GM10266 (cell line): ENCODE data around the gene MBTPS1.

Experiments
- DNase-seq: peaks from one replicate; pipeline ENCODE4 v3.0.0; 2012; ENCODE audit errors: extremely low spot score
- TF ChIP-seq, protein P1 (sequence below): IDR thresholded peaks from 2 replicates; pipeline ENCODE4 v1.5.1; 2012; ENCODE audit warnings: mild to moderate bottlenecking, low read depth; ENCODE audit not compliant: control insufficient read depth, insufficient read depth; ENCODE audit errors: missing control alignments

MBTPS1 gene

DNA sequence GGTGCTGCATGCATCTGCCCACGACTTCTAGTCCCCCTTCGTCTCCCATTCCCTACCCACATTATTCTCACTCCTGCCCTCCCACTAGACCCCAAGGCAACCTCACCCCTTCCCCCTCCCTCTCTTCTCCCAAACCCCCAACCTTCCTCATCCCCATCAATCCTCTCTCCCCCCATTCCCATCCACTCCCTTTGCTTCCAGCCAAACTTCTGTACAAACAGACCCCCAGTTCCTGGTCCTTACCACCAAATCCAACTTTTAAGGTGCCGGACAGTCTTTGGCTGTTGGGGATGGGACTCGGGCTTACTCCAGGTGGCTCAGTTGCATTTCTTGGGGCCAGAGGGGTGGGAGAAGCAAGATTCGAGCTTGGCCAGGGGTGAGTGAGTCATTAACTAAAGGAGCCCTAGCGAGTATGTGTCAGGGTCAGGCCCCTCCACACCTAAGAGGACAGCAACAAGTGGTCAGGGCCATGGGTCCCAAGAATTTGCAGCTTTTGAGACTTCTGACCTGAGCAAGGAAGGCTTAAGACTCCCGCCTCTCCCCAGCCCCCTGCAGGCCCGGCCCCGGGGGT lies 74.3 kb downstream of the MBTPS1 start, which contains the start of gene SLC38A8:
Gene SLC38A8 (minus strand): TSS at position 488 of the 571 bp plus-strand sequence. CDS start 638 bp downstream, outside the sequence.
- no peak for DNase-seq
- TF ChIP-seq, protein P1, sequence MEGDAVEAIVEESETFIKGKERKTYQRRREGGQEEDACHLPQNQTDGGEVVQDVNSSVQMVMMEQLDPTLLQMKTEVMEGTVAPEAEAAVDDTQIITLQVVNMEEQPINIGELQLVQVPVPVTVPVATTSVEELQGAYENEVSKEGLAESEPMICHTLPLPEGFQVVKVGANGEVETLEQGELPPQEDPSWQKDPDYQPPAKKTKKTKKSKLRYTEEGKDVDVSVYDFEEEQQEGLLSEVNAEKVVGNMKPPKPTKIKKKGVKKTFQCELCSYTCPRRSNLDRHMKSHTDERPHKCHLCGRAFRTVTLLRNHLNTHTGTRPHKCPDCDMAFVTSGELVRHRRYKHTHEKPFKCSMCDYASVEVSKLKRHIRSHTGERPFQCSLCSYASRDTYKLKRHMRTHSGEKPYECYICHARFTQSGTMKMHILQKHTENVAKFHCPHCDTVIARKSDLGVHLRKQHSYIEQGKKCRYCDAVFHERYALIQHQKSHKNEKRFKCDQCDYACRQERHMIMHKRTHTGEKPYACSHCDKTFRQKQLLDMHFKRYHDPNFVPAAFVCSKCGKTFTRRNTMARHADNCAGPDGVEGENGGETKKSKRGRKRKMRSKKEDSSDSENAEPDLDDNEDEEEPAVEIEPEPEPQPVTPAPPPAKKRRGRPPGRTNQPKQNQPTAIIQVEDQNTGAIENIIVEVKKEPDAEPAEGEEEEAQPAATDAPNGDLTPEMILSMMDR, result no peak

DNA sequence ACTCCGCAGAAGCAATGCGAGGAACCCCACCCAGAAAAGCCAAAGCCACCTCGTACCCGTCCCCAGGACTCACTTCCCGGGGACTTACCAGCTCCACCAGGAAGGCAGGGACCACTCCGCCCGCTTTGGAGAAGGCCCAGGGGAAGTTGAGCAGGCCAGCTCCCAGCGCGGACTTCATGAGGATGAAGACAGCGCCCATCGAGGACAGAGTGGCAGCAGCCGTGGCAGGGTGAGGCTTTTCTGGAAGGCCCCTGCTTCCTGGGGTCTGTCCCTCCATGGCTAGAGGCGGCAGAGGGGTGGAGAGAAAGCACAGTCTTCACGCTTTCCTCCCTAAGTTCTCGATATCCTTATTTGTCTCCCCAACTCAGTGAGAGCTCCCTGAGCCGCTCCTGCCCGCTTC lies 74.9 kb downstream of the MBTPS1 start:
- TF ChIP-seq, protein P1, result no peak
- DNase-seq, result no peak

DNA sequence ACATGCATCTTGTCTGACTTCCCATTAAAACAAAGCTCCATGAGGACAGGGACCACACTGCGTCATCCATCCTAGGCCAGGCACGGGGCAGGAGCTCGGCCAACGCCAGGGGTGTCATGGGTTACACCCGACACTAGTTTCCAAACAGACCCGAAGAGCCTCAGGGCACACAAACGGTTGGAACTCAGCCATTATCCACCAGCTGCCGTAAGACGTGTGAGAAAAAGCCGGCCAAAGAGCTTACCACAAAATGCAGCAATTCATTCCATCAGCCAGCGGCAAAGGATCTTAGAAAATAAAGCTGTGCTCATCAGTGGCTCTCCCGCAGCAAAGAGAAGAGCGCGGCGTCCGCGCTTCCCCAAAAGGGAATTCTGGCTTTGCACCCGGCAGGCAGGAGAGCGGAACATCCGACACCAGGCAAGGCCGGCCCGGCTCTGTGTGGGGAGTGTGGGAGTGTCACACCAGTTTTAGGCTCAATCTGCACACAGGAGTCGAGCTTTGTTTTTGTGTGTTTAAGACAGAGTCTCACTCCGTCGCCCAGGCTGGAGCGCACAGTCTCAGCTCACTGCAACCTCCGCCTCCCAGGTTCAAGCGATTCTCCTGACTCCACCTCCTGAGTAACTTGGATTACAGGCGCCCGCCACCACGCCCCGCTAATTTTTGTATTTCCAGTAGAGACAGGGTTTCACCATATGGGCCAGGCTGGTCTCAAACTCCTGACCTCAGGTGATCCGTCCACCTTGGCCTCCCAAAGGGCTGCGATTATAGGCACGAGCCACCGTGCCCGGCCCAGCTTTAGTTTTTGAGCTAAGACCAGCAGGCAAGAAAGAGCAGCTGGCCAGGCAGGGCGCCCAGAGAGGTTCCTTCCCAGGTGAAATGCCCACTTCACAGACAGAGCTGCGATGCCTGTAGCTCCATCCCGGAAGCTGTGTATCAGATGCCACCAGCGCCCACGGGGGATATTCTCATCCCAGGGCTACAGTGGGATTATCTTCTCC lies 75.6 kb downstream of the MBTPS1 start:
- TF ChIP-seq, protein P1, result no peak
- no peak for DNase-seq

DNA sequence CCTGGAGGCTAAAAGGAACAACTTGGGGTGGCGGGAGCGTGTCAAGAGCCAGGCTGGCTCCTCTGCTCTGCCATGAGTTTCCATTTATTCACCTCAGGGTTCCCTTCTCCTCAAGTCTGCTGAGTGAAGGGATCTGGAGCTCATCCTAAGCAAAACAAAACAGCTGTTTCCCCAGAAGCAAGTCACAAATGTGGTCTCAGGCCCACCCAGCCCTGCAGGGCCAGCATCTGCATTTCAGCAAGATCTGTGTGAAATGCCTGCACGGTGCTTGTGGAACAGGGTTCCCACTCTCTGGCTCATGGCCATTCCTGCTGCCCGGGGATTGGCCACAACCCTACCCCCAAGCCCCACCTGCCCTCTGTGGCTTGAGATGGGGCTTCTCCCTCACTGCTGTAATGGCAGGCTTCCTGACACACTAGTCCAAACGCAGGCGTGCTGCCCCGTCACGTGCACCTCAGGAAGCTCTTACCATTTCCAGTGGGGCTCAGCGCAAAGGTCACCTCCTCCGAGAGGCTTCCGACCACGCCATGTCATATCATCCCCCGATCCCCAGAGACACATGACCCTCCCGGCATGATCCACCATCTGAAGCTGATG lies 76.4 kb downstream of the MBTPS1 start:
- DNase-seq, result no peak
- TF ChIP-seq, protein P1, result no peak

DNA sequence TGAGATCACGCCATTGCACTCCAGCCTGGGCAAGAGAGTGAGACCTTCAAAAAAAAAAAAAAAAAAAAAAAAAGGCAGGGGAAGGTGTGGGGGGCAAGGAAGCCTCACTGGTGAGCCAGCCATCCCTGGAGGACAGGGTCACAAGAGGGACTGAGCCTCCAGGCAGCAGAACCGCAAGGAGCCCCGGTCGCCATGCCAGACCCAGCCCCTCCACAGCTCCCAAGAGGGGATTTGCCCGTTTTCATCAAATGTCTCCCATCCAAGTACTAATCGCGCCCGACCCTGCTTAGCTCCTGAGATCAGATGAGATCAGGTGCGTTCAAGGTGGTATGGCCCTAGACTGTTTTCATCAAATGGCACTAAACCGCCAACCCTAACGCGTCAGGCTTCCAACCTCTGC lies 77.0 kb downstream of the MBTPS1 start:
- TF ChIP-seq, protein P1, result no peak
- DNase-seq, result no peak

DNA sequence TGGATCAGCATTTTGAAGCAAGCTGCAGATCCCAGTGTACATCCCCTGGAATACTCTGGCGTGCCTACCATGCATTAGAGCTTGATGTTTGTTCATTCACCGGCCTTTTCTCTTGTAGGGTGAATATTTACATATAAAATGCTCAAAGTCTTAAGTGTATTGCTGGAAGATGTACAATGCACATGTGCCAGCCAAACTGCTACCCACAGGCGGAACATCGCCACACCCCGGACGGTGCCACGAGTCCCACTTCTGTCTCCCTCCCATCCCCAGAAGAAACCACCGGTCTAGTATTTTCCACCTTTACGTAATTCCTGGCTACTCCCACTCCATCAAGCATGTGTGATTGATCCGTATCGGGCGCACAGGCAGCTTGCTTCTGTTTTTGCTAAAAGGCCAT lies 78.3 kb downstream of the MBTPS1 start:
- no peak for DNase-seq
- TF ChIP-seq, protein P1, result no peak
